HG03139 (cell line): ENCODE measurements around the gene GKN2.

Source experiments
- ATAC-seq: cut with Tn5 transposase; IDR thresholded peaks from one replicate; pipeline ENCODE4 v1.9.1; 2021; ENCODE audit not compliant: unreplicated experiment

The GKN2 gene

GRCh38 chr2:68925295-68925896 lies 27.3 kb downstream of the GKN2 start:
- no peak for ATAC-seq

GRCh38 chr2:68921646-68922045 lies 31.0 kb downstream of the GKN2 start:
- ATAC-seq, result no peak

- ATAC-seq, result no peak
Measured at GRCh38 chr2:68920481-68921170, 32.1 kb downstream of the GKN2 start.

GRCh38 chr2:68918497-68918896 lies 34.2 kb downstream of the GKN2 start:
- no peak for ATAC-seq

GRCh38 chr2:68917034-68917718 lies 35.5 kb downstream of the GKN2 start:
- ATAC-seq, result no peak

- no peak for ATAC-seq
Measured at GRCh38 chr2:68916226-68916625, 36.5 kb downstream of the GKN2 start.

GRCh38 chr2:68915393-68915792 lies 37.3 kb downstream of the GKN2 start:
- ATAC-seq, result no peak

GRCh38 chr2:68913359-68913758 lies 39.3 kb downstream of the GKN2 start:
- no peak for ATAC-seq

- no peak for ATAC-seq
Measured at GRCh38 chr2:68912732-68913131, 40.0 kb downstream of the GKN2 start.

GRCh38 chr2:68912111-68912510 lies 40.6 kb downstream of the GKN2 start:
- ATAC-seq, result no peak

GRCh38 chr2:68911709-68912108 lies 41.0 kb downstream of the GKN2 start:
- no peak for ATAC-seq

GRCh38 chr2:68911246-68911645 lies 41.4 kb downstream of the GKN2 start:
- ATAC-seq, result no peak

GRCh38 chr2:68909793-68910674 lies 42.7 kb downstream of the GKN2 start:
- no peak for ATAC-seq

- ATAC-seq, result peak; percentile 95
Measured at GRCh38 chr2:68908392-68908970, 44.2 kb downstream of the GKN2 start.

GRCh38 chr2:68907920-68908253 lies 44.8 kb downstream of the GKN2 start:
- peak; percentile 19 for ATAC-seq

GRCh38 chr2:68907232-68907919 lies 45.3 kb downstream of the GKN2 start:
- no peak for ATAC-seq

GRCh38 chr2:68906716-68907115 lies 46.0 kb downstream of the GKN2 start:
- ATAC-seq, result no peak

- no peak for ATAC-seq
Measured at GRCh38 chr2:68905116-68905515, 47.6 kb downstream of the GKN2 start.

- ATAC-seq, result no peak
Measured at GRCh38 chr2:68901561-68901960, 51.1 kb downstream of the GKN2 start.

GRCh38 chr2:68901199-68901514 lies 51.5 kb downstream of the GKN2 start:
- no peak for ATAC-seq
